Activated CD8-positive, alpha-beta memory T cell treated with anti-CD3 and anti-CD28 coated beads for 24 hours (primary cell): Measurements from ENCODE around the gene RFNG.

Source experiments
- DNase-seq: peaks from one replicate; pipeline ENCODE4 v3.0.0-alpha.2; 2020

The RFNG gene

GRCh38 chr17:81998691-81999438 is 52.7 kb downstream of the RFNG start:
- no peak for DNase-seq

DNA sequence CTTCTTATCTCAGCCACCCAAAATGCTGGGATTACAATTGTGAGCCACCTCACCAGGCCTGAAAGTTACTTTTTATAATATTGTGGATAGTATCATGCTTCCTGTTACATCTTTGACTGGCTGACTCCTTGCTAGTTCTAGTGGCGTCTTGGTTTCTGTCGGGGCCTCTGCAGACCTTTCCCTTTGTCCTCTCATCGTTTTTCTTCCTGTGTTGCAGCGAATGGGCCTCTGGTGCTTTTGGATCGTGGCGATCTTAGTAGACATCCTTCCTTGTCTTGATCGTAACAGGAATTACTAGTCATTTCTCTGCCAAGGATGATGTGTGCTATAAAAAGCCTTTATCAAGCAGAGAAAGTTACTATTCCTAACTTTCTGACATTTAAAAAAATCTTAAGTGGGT is 53.4 kb downstream of the RFNG start:
- DNase-seq, result no peak
